Endothelial cell of umbilical vein (primary cell): Measurements from ENCODE around the gene OXTR. TPM values are rescaled to one million over a fixed set of nuclear protein-coding genes. Genes with fewer than 3 reads are reported as not detected.

Experiments used
- BruUV-seq: library from RNA; stranded (reverse); fragments of 400-500 nt; replicated peaks from 2 replicates; lab custom pipeline; 2021; lab: Mats Ljungman, UMichigan
- CTCF ChIA-PET: fragments of 300-600, 350-600 bp; sonication (Branson Sonifier 250); formaldehyde crosslinking; loops from one replicate; lab custom pipeline; 2021; ENCODE audit warnings: antibody characterized with exemption, inconsistent platforms; lab: Charles Lee
- POLR2A ChIA-PET: fragments of 300-600, 350-600 bp; sonication (Branson Sonifier 250); formaldehyde crosslinking; loops from one replicate; lab custom pipeline; 2021; ENCODE audit warnings: antibody characterized with exemption, inconsistent platforms; lab: Charles Lee
- DNase-seq: peaks from one replicate; pipeline ENCODE4 v3.0.0-alpha.2; 2011; ENCODE audit warnings: low read depth, low spot score
- FAIRE-seq: peaks from 2 replicates; lab custom pipeline; 2011; peaks lifted over from hg19 to GRCh38; lab: Jason Lieb, UNC
- H2AFZ ChIP-seq: 2 replicates; pipeline ENCODE4 v1.6.0; 2012; ENCODE audit warnings: low read depth, low read length, control low read depth, inconsistent platforms
- H3K27ac ChIP-seq: 2 replicates; pipeline ENCODE4 v1.5.1; 2011; ENCODE audit warnings: low read depth, mild to moderate bottlenecking, control low read depth, low read length, moderate library complexity; ENCODE audit not compliant: insufficient read depth
- H3K27me3 ChIP-seq, 2 experiments: 2 replicates each; pipeline versions ENCODE4 v1.6.0 to v1.6.1; 2011; ENCODE audit warnings: low read length in 2 of 2, mixed read lengths in 1 of 2; ENCODE audit not compliant: control insufficient read depth in 2 of 2, insufficient read depth in 2 of 2
- H3K36me3 ChIP-seq, 2 experiments: 2 replicates in 1 of 2; 3 replicates in 1 of 2; pipeline ENCODE4 v1.5.1; 2011; ENCODE audit warnings: low read length in 2 of 2, mild to moderate bottlenecking in 1 of 2, moderate library complexity in 1 of 2; ENCODE audit not compliant: control insufficient read depth in 2 of 2, insufficient read depth in 2 of 2; ENCODE audit errors: extremely low read depth in 1 of 2
- H3K4me1 ChIP-seq: 3 replicates; pipeline ENCODE4 v1.5.1; 2011; ENCODE audit warnings: mild to moderate bottlenecking, low read length; ENCODE audit not compliant: control insufficient read depth, insufficient read depth; ENCODE audit errors: extremely low read depth
- H3K4me2 ChIP-seq: 2 replicates; pipeline ENCODE4 v1.6.1; 2011; ENCODE audit warnings: low read length, control low read depth, mixed read lengths; ENCODE audit not compliant: insufficient read depth
- H3K4me3 ChIP-seq, 3 experiments: fragments of 200-600 bp in 1 of 3; sonication (generic), shearing (Covaris generic) in 1 of 3; replicated peaks in 1 of 3; 2 replicates each; pipeline ENCODE4 v1.5.1; 2011 to 2016; ENCODE audit warnings: control low read depth in 3 of 3, low read length in 3 of 3, mild to moderate bottlenecking in 2 of 3, inconsistent platforms in 1 of 3, low read depth in 1 of 3, moderate library complexity in 1 of 3; ENCODE audit not compliant: insufficient read depth in 1 of 3
- H3K79me2 ChIP-seq: 2 replicates; pipeline ENCODE4 v1.6.0; 2012; ENCODE audit warnings: low read length, inconsistent platforms; ENCODE audit not compliant: control insufficient read depth, insufficient read depth
- H3K9ac ChIP-seq: replicated peaks from 2 replicates; pipeline ENCODE3; 2011; ENCODE audit warnings: low read length, control low read depth; ENCODE audit not compliant: insufficient read depth; ENCODE audit errors: extremely low read depth
- H3K9me1 ChIP-seq: replicated peaks from 3 replicates; pipeline ENCODE4 v1.6.0; 2011; ENCODE audit warnings: mild to moderate bottlenecking, low read length; ENCODE audit not compliant: control insufficient read depth, insufficient read depth; ENCODE audit errors: extremely low read depth
- H3K9me3 ChIP-seq: replicated peaks from 2 replicates; pipeline ENCODE4 v1.5.1; 2012; ENCODE audit warnings: low read length, inconsistent platforms; ENCODE audit not compliant: control insufficient read depth, insufficient read depth
- H4K20me1 ChIP-seq: replicated peaks from 2 replicates; pipeline ENCODE3; 2011; ENCODE audit warnings: mild to moderate bottlenecking, low read length; ENCODE audit not compliant: control insufficient read depth, insufficient read depth; ENCODE audit errors: extremely low read depth
- CTCF ChIP-seq, 2 donors: IDR thresholded peaks; 1 replicate in 1 of 2; 2 replicates in 1 of 2; pipeline ENCODE4 v1.5.1; 2011; ENCODE audit warnings: low read length in 2 of 2, mild to moderate bottlenecking in 2 of 2, moderate library complexity in 2 of 2, control low read depth in 1 of 2, inconsistent platforms in 1 of 2, low read depth in 1 of 2; ENCODE audit not compliant: insufficient read depth in 1 of 2; ENCODE audit errors: extremely low read depth in 1 of 2
- EZH2 ChIP-seq: IDR thresholded peaks from 2 replicates; pipeline ENCODE4 v1.6.1; 2012; ENCODE audit warnings: borderline replicate concordance, low read depth, mild to moderate bottlenecking, moderate library complexity, low read length, inconsistent platforms; ENCODE audit not compliant: severe bottlenecking
- FOS ChIP-seq: IDR thresholded peaks from 2 replicates; pipeline ENCODE4 v1.6.1; 2011; ENCODE audit warnings: mild to moderate bottlenecking, low read length, moderate library complexity, borderline replicate concordance; ENCODE audit not compliant: insufficient read depth
- GATA2 ChIP-seq: IDR thresholded peaks from 2 replicates; pipeline ENCODE4 v1.7.0; 2011; ENCODE audit warnings: low read depth, mild to moderate bottlenecking, moderate library complexity, mixed read lengths, low read length; ENCODE audit not compliant: insufficient read length, insufficient read depth
- JUN ChIP-seq: IDR thresholded peaks from 2 replicates; pipeline ENCODE4 v1.6.1; 2011; ENCODE audit warnings: borderline replicate concordance, low read depth; ENCODE audit not compliant: insufficient read length, insufficient read depth
- MAX ChIP-seq: IDR thresholded peaks from 2 replicates; pipeline ENCODE4 v1.6.1; 2011; ENCODE audit not compliant: insufficient read depth, insufficient read length
- MYC ChIP-seq: IDR thresholded peaks from one replicate; pipeline ENCODE4 v1.6.1; 2011; ENCODE audit warnings: mild to moderate bottlenecking, low read depth, low read length
- POLR2A ChIP-seq: IDR thresholded peaks from 2 replicates; pipeline ENCODE4 v1.6.1; 2012; ENCODE audit warnings: low read depth, mild to moderate bottlenecking, control low read depth, low read length
- POLR2AphosphoS5 ChIP-seq: IDR thresholded peaks from 2 replicates; pipeline ENCODE4 v1.6.1; 2012; ENCODE audit warnings: low read depth, mild to moderate bottlenecking, control low read depth, low read length, moderate library complexity; ENCODE audit not compliant: insufficient read depth
- dilution Hi-C: fragments of 300-500 bp; cut with MboI; formaldehyde crosslinking; loops from one replicate; pipeline ENCODE4 v1.15.0; 2019; ENCODE audit warnings: low sequenced_read_pairs; ENCODE audit not compliant: extremely low pct_ligation_motif_present
- intact Hi-C: fragments of 100-400 bp; cut with micrococcal nuclease; formaldehyde crosslinking; loops from one replicate; pipeline ENCODE4 v1.10.0; 2022
- polyA plus RNA-seq, 4 experiments: library from polyadenylated mRNA; depleted of rRNA in 3 of 4; stranded (reverse) in 3 of 4; unstranded in 1 of 4; fragments of >200 nt; gene quantifications; 2 replicates each; pipeline versions ENCODE4 v1.2.1 to v1.2.3, GENCODE V29; 2011 to 2012; ENCODE audit warnings: missing spikeins in 1 of 4
- total RNA-seq: library from RNA; stranded (reverse); gene quantifications from 2 replicates; pipeline ENCODE4 v1.2.3, GENCODE V29; 2021

The OXTR gene
- total and polyA plus RNA-seq, 2 donors (not counting 3 experiments of a cell fraction or from before 2014, with no cell fraction given) = 0.12 to 0.40 TPM

GRCh38 chr3:8793242-8793641 lies 23.8 kb upstream of the OXTR start:
- TF ChIP-seq FOS = no peak
- TF ChIP-seq GATA2 = no peak
- no peak for TF ChIP-seq EZH2
- no peak for TF ChIP-seq MAX
- no peak for TF ChIP-seq JUN
- no peak for TF ChIP-seq POLR2AphosphoS5
- Histone ChIP-seq H3K27me3 (no peaks in the 10 kb centered on the region), H3K9me1 (no peaks in the 10 kb centered on the region), H3K4me2 (no peak overlapping the region), H3K9me3 (no peaks in the 10 kb centered on the region), H3K79me2 (no peaks in the 10 kb centered on the region), H2AFZ (no peak overlapping the region), H3K36me3 (no peaks in the 10 kb centered on the region), H3K4me3 (no peak overlapping the region), H4K20me1 (no peaks in the 10 kb centered on the region), H3K9ac (no peak overlapping the region), H3K4me1 (no peaks in the 10 kb centered on the region), H3K27ac (no peak overlapping the region)
- FAIRE-seq (no peak), DNase-seq (no peak)
- ChIA-PET POLR2A (interaction anchor here (0.6 kb wide), 1 partner anchor 116 kb away, joined by 3 read pairs; no protein-coding TSS in a partner anchor), CTCF (interaction anchor here (1.0 kb wide), 1 partner anchor 24 kb away, joined by 3 read pairs; the partner anchor contains the start of gene OXTR)
- dilution Hi-C loops = no loop called here
- intact Hi-C loops = no loop called here
- BruUV-seq = no TSS peak

DNA sequence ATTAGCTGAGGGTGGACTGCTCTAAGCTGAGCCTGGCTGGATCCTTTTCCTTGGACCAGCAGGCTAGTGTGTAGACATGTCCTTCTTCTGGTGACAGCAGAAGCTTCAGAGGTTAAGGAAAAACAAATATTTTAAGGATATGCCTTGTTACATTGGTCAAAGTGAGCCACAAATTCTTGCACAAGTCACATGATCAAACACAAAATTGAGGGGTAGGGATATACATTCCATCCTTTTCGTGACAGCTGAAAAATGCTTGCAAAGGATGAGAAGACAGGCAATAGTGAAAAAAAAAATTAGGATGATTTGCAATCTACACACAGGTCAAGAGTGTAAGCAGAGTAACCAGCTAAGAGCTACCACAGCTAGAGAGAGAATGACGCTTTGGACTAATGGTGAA lies 21.1 kb upstream of the OXTR start:
- no TSS peak for BruUV-seq
- Histone ChIP-seq H3K4me1 (no peaks in the 10 kb centered on the region), H4K20me1 (no peaks in the 10 kb centered on the region), H2AFZ (no peak overlapping the region), H3K36me3 (no peaks in the 10 kb centered on the region), H3K27ac (no peak overlapping the region), H3K27me3 (no peaks in the 10 kb centered on the region), H3K4me2 (no peak overlapping the region), H3K79me2 (no peaks in the 10 kb centered on the region), H3K9me3 (no peaks in the 10 kb centered on the region), H3K4me3 (no peak overlapping the region), H3K9ac (no peak overlapping the region), H3K9me1 (no peaks in the 10 kb centered on the region)
- POLR2A ChIA-PET = no interaction called here
- no peak for DNase-seq
- intact Hi-C loops = no loop called here
- no peak for FAIRE-seq
- dilution Hi-C loops = no loop called here
- CTCF ChIA-PET = interaction anchor here (0.9 kb wide), 1 partner anchor 21 kb away, joined by 4 read pairs; the partner anchor contains the start of gene OXTR
- TF ChIP-seq JUN (no peak), GATA2 (no peak), FOS (no peak), MAX (no peak), POLR2AphosphoS5 (no peak), CTCF (IDR thresholded peaks at IDR 0.05; ENCODE audit: extremely low read depth in 1 of 2, insufficient read depth in 1 of 2, low read depth in 1 of 2, low read length in 2 of 2) (no peak), MYC (no peak), EZH2 (no peak), POLR2A (no peak)
